SU-DHL-6 (cell line): ENCODE data around the gene ZNF740.
A peak's percentile ranks its signal among the peaks of the same experiment; 100 is the strongest.

ENCODE experiments used
- H2AFZ ChIP-seq: fragments of 200-600 bp; sonication (generic); 2 replicates; pipeline ENCODE4 v1.6.1; 2014; ENCODE audit warnings: low read depth, mild to moderate bottlenecking, moderate library complexity, mixed read lengths, antibody characterized with exemption, low read length; ENCODE audit not compliant: severe bottlenecking
- H3F3A ChIP-seq: fragments of 200-600 bp; shearing (Covaris generic); 2 replicates; pipeline ENCODE4 v1.6.0; 2016; ENCODE audit warnings: antibody characterized with exemption, mild to moderate bottlenecking; ENCODE audit not compliant: insufficient read depth
- H3K27ac ChIP-seq: fragments of 200-600 bp; sonication (generic); 2 replicates; pipeline ENCODE4 v1.5.1; 2016; ENCODE audit warnings: low read depth, mild to moderate bottlenecking, low read length, moderate library complexity, mixed read lengths
- H3K27me3 ChIP-seq: fragments of 200-600 bp; sonication (generic), shearing (Covaris generic); 2 replicates; pipeline ENCODE4 v1.6.0; 2014; ENCODE audit warnings: mild to moderate bottlenecking, low read length
- H3K36me3 ChIP-seq: fragments of 200-600 bp; sonication (generic); 2 replicates; pipeline ENCODE4 v1.6.1; 2014; ENCODE audit warnings: mild to moderate bottlenecking, low read length, mixed read lengths
- H3K4me2 ChIP-seq: fragments of 300-600, 200-600 bp; shearing (Covaris generic), sonication (generic); 2 replicates; pipeline ENCODE4 v1.6.0; 2014; ENCODE audit warnings: low read length, low read depth, mild to moderate bottlenecking; ENCODE audit not compliant: poor library complexity, severe bottlenecking
- H3K4me3 ChIP-seq: fragments of 200-600 bp; sonication (generic); 2 replicates; pipeline ENCODE4 v1.5.1; 2014; ENCODE audit warnings: antibody characterized with exemption, low read length, mild to moderate bottlenecking, mixed read lengths; ENCODE audit not compliant: insufficient read depth, poor library complexity, severe bottlenecking
- H3K79me2 ChIP-seq: fragments of 200-600 bp; sonication (generic); 2 replicates; pipeline ENCODE4 v1.6.1; 2014; ENCODE audit warnings: mild to moderate bottlenecking, low read length, moderate library complexity; ENCODE audit not compliant: insufficient read depth
- H3K9ac ChIP-seq: fragments of 200-600 bp; sonication (generic); 2 replicates; pipeline ENCODE4 v1.7.0; 2014; ENCODE audit warnings: mild to moderate bottlenecking, low read length
- H3K9me2 ChIP-seq: fragments of 200-600 bp; sonication (generic); replicated peaks from 2 replicates; pipeline ENCODE4 v1.6.1; 2014; ENCODE audit warnings: low read length; ENCODE audit not compliant: insufficient read depth
- H3K9me3 ChIP-seq: fragments of 200-600 bp; sonication (generic); 2 replicates; pipeline ENCODE4 v1.6.1; 2014; ENCODE audit warnings: low read length, mixed read lengths; ENCODE audit not compliant: insufficient read depth
- H4K20me1 ChIP-seq: fragments of 200-600 bp; sonication (generic); 2 replicates; pipeline ENCODE4 v1.6.1; 2014; ENCODE audit warnings: low read depth, mild to moderate bottlenecking, antibody characterized with exemption, low read length, moderate library complexity, mixed read lengths
- CTCF ChIP-seq: fragments of 200-600 bp; sonication (generic); IDR thresholded peaks from one replicate; pipeline ENCODE4 v1.5.1; 2017; ENCODE audit warnings: antibody characterized with exemption, mild to moderate bottlenecking, low read length, moderate library complexity; ENCODE audit not compliant: insufficient read depth, poor library complexity, severe bottlenecking
- EZH2phosphoT487 ChIP-seq: fragments of 200-600 bp; sonication (generic), shearing (Covaris generic); conservative IDR thresholded peaks from 2 replicates; pipeline ENCODE4 v1.6.1; 2018; ENCODE audit warnings: mild to moderate bottlenecking, antibody characterized with exemption, low read length, moderate library complexity, mixed read lengths

The ZNF740 gene

GRCh38 chr12:53199700-53200099 lies 19.2 kb downstream of the ZNF740 start:
- H3K9me3 ChIP-seq: no peaks in the 10 kb centered on the region
- no peaks in the 10 kb centered on the region for H3K27me3 ChIP-seq
- no peaks in the 10 kb centered on the region; the same call in 1 of the 2 replicates for H3K36me3 ChIP-seq
- peak overlapping the region; percentile 14; the same call in 1 of the 2 replicates for H3K9ac ChIP-seq
- H3K9me2 ChIP-seq: no peaks in the 10 kb centered on the region
- no peak overlapping the region for H3K4me3 ChIP-seq
- H3K79me2 ChIP-seq: peaks cover 31% of the 10 kb centered on the region
- no peaks in the 10 kb centered on the region for H4K20me1 ChIP-seq
- peak overlapping the region; percentile 74 for H3K4me2 ChIP-seq
- TF ChIP-seq CTCF (no peak), EZH2phosphoT487 (no peak)
- H3K27ac ChIP-seq: peak overlapping the region; percentile 96
- no peak overlapping the region for H2AFZ ChIP-seq
- H3F3A ChIP-seq: peaks cover 49% of the 10 kb centered on the region

- peak overlapping the region; percentile 14; the same call in 1 of the 2 replicates for H3K9ac ChIP-seq
- TF ChIP-seq EZH2phosphoT487 (no peak), CTCF (no peak)
- H3K27ac ChIP-seq: peak overlapping the region; percentile 96
- H3K4me2 ChIP-seq: peak overlapping the region; percentile 74
- no peaks in the 10 kb centered on the region for H3K9me2 ChIP-seq
- H3K79me2 ChIP-seq: peaks cover 35% of the 10 kb centered on the region
- H3K9me3 ChIP-seq: no peaks in the 10 kb centered on the region
- peaks cover 49% of the 10 kb centered on the region for H3F3A ChIP-seq
- H3K27me3 ChIP-seq: no peaks in the 10 kb centered on the region
- H2AFZ ChIP-seq: no peak overlapping the region
- H3K36me3 ChIP-seq: no peaks in the 10 kb centered on the region; the same call in 1 of the 2 replicates
- peak overlapping the region; percentile 13 for H3K4me3 ChIP-seq
- H4K20me1 ChIP-seq: no peaks in the 10 kb centered on the region
These were observed 19.6 kb downstream of the ZNF740 start for GRCh38 chr12:53200107-53200457.

GRCh38 chr12:53200458-53201176 lies 20.1 kb downstream of the ZNF740 start:
- H3K27ac ChIP-seq: peak overlapping the region; percentile 96
- H3K27me3 ChIP-seq: no peaks in the 10 kb centered on the region
- H3F3A ChIP-seq: peaks cover 54% of the 10 kb centered on the region
- peak overlapping the region; percentile 74 for H3K4me2 ChIP-seq
- no peaks in the 10 kb centered on the region for H3K9me3 ChIP-seq
- H3K4me3 ChIP-seq: peak overlapping the region; percentile 28
- H3K9me2 ChIP-seq: no peaks in the 10 kb centered on the region
- H3K9ac ChIP-seq: peak overlapping the region; percentile 49
- no peak overlapping the region for H2AFZ ChIP-seq
- peaks cover 40% of the 10 kb centered on the region for H3K79me2 ChIP-seq
- no peaks in the 10 kb centered on the region for H4K20me1 ChIP-seq
- no peaks in the 10 kb centered on the region; the same call in 1 of the 2 replicates for H3K36me3 ChIP-seq
- TF ChIP-seq EZH2phosphoT487: no peak
- no peak for TF ChIP-seq CTCF
